ENCODE data around the gene OIP5. TPM values are rescaled to one million over a fixed set of nuclear protein-coding genes. Genes with fewer than 3 reads are reported as not detected.
"Not testable (repeated sequence)": the region's sequence is repeated elsewhere in the genome, so short reads cannot be mapped to it uniquely, and the experiment has no call there.

The OIP5 gene
- total and polyA plus RNA-seq, 7 donors = 0.31 to 5.4 (median 1.8) TPM

DNA sequence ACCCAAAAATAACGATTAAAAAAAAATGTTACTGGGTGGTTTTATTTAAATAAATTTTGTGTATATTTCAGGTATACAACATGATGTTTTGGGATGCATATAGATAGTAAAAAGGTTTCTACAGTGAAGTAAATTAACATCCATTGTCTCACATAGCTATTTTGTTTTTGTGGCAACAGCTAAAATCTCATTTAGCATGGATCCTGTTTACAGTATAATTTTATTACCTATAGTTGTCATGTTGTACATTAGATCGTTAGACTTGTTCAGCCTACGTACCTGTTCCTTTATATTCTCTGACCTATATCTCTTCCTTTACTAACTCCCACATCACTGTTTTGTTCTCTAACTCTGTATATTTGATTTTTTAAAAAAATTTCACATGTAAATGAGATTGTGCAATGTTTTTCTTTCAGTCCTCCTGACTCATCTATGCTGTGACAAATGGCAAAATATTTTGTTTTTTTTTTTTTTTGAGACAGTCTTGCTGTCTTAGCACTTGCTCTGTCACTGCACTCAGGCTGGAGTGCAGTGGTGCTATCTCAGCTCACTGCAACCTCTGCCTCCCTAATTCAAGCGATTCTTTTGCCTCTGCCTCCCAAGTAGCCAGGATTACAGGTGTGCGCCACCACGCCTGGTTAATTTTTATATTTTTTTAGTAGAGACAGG is 45.6 kb downstream of the OIP5 start:
- Histone ChIP-seq H3K36me3 (ENCODE audit: insufficient read depth in 1 of 2, low read depth in 1 of 2) (peaks cover 0 to 68% of the 10 kb centered on the region in 2 donors), H3K4me1 (peaks cover 38% of the 10 kb centered on the region), H3K4me3 (peak overlapping the region; percentile 100), H3K9me3 (no peaks in the 10 kb centered on the region), H3K27ac (no peak overlapping the region), H3K27me3 (ENCODE audit: insufficient read depth in 3 of 3, low read length in 2 of 3) (no peaks in the 10 kb centered on the region)
- TF ChIP-seq, protein P1, sequence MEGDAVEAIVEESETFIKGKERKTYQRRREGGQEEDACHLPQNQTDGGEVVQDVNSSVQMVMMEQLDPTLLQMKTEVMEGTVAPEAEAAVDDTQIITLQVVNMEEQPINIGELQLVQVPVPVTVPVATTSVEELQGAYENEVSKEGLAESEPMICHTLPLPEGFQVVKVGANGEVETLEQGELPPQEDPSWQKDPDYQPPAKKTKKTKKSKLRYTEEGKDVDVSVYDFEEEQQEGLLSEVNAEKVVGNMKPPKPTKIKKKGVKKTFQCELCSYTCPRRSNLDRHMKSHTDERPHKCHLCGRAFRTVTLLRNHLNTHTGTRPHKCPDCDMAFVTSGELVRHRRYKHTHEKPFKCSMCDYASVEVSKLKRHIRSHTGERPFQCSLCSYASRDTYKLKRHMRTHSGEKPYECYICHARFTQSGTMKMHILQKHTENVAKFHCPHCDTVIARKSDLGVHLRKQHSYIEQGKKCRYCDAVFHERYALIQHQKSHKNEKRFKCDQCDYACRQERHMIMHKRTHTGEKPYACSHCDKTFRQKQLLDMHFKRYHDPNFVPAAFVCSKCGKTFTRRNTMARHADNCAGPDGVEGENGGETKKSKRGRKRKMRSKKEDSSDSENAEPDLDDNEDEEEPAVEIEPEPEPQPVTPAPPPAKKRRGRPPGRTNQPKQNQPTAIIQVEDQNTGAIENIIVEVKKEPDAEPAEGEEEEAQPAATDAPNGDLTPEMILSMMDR (IDR thresholded peaks at IDR 0.05) = no peak
- DNase-seq = no peak
- ATAC-seq = no peak
- intact Hi-C loops (cut with DNase I) = loop anchor here in 1 of 2 donors (5.0 kb wide), 1 partner anchor 46 kb away; the partner anchor contains the start of genes NUSAP1 and OIP5
- 97% methylated on average over 6 of the region's 6 CpGs for WGBS, 3 donors

DNA sequence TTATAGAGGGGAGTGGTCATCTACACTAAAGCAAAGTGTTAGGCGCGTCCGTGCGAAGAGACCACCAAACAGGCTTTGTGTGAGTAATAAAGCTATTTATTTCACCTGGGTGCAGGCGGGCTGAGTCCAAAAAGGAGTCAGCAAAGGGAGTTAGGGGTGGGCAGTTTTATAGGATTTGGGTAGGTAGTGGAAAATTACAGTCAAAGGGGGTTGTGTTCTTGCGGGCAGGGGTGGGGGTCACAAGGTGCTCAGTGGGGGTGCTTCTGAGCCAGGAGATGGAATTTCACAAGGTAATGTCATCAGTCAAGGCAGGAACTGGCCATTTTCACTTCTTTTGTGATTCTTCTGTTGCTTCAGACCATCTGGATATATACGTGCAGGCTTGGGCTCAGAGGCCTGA is 47.1 kb downstream of the OIP5 start:
- Histone ChIP-seq H3K4me3 (peak overlapping the region; percentile 100), H3K4me1 (peaks cover 38% of the 10 kb centered on the region), H3K36me3 (ENCODE audit: insufficient read depth in 1 of 2, low read depth in 1 of 2) (peaks cover 0 to 62% of the 10 kb centered on the region in 2 donors), H3K9me3 (no peaks in the 10 kb centered on the region), H3K27me3 (ENCODE audit: insufficient read depth in 3 of 3, low read length in 2 of 3) (no peaks in the 10 kb centered on the region), H3K27ac (peak overlapping the region; percentile 95)
- TF ChIP-seq, protein P1 (IDR thresholded peaks at IDR 0.05) = no peak
- intact Hi-C loops (cut with DNase I) = loop anchor here in 1 of 2 donors (5.0 kb wide), 1 partner anchor 47 kb away; the partner anchor contains the start of genes NUSAP1 and OIP5
- ATAC-seq = no peak
- 40 to 45% (median 43%) methylated on average over 7 of the region's 7 CpGs for WGBS, 3 donors
- DNase-seq = no peak

DNA sequence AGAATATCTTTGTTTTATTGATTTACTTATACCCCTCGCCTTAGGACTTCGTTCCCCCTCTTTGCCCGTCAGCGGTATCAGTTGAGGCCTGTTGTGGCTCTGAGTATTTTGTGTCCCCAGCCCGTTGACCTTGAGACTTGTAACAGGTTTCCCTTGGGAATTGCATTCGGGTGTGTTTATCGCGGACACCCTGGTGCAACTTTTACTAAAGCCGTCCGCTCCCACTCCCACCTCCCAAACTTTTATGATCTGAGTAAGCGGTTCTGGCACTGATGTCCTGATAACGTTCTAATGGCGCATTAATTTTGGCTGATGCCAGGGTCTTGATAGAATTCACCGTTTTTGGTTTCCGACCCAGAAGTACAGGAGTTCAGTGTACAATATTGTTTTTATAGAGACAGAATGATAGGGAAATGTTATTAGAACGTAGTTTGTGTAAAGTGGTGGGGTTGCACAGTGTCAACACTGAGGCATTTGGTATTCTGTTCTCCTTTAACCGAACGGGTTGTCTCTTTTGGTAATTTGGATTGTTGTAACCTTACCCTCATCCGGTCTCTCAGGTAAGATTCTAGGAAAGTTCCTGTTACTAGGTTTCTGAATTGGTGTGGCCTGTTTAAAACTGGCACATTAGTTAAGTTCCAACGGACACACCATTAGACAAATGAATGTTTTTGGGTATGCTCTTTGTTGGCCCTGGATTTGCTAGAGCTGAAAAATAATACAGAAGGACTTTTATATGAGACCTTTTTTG is 47.8 kb downstream of the OIP5 start:
- ATAC-seq (peak; percentile 17 to 55 (median 38)), DNase-seq (no peak)
- Histone ChIP-seq H3K27me3 (ENCODE audit: insufficient read depth in 3 of 3, low read length in 2 of 3) (no peaks in the 10 kb centered on the region), H3K9me3 (no peaks in the 10 kb centered on the region), H3K4me1 (peaks cover 32% of the 10 kb centered on the region), H3K27ac (peak overlapping the region; percentile 95), H3K36me3 (ENCODE audit: insufficient read depth in 1 of 2, low read depth in 1 of 2) (peaks cover 0 to 62% of the 10 kb centered on the region in 2 donors), H3K4me3 (peak overlapping the region; percentile 100)
- intact Hi-C loops (cut with DNase I) = loop anchor here (5.0 kb wide), 2 partner anchors 48 to 52 kb away; partner anchors contain the start of genes CHP1 (in 1 of the 2), EXD1 (in 1 of the 2), NUSAP1 (in 1 of the 2) and OIP5 (in 1 of the 2)
- TF ChIP-seq, protein P1 (IDR thresholded peaks at IDR 0.05) = no peak
- WGBS, 3 donors = 1% methylated on average over 20 of the region's 20 CpGs

- intact Hi-C loops (cut with DNase I) = loop anchor here in 1 of 2 donors (5.0 kb wide), 1 partner anchor 52 kb away; the partner anchor contains the start of genes CHP1 and EXD1
- WGBS, 3 donors = 0% methylated on average over 49 to 61 of the region's 61 CpGs
- Histone ChIP-seq H3K4me3 (peak overlapping the region; percentile 100), H3K27me3 (ENCODE audit: insufficient read depth in 3 of 3, low read length in 2 of 3) (no peaks in the 10 kb centered on the region), H3K4me1 (peaks cover 26% of the 10 kb centered on the region), H3K27ac (peak overlapping the region; percentile 95), H3K36me3 (ENCODE audit: insufficient read depth in 1 of 2, low read depth in 1 of 2) (peaks cover 0 to 62% of the 10 kb centered on the region in 2 donors), H3K9me3 (no peaks in the 10 kb centered on the region)
- DNase-seq (peak; percentile 98), ATAC-seq (peak; percentile 99 to 100 (median 99))
- TF ChIP-seq, protein P1 (IDR thresholded peaks at IDR 0.05) = no peak
Observed at GRCh38 chr15:41283653-41284426, 48.6 kb downstream of the OIP5 start.

DNA sequence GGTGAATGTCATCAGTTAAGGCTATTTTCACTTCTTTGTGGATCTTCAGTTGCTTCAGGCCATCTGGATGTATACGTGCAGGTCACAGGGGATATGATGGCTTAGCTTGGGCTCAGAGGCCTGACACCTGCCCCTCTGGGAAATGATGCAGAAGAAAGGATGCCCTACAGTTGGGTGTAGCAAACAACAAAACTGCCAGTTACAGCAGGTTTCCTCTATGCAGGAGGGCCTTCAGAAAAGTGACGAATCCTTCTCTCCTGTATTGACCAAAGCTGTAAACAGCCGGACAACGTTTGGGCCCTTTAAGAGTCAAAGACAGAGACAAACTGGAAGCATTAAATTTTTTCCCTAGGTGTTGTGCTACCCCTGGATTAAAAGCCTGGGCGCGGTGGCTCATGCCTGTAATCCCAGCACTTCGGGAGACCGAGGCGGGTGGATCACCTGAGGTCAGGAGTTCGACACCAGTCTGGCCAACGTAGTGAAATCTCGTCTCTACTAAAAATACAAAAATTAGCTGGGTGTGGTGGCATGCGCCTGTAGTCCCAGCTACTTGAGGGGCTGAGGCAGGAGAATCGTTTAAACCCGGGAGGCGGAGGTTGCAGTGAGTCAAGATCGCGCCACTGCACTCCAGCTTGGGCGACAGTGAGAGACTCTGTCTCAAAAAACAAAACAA is 49.3 kb downstream of the OIP5 start:
- WGBS, 3 donors = 17 to 30% (median 18%) methylated on average over 19 of the region's 19 CpGs
- intact Hi-C loops (cut with DNase I) = loop anchor here in 1 of 2 donors (5.0 kb wide), 1 partner anchor 51 kb away; the partner anchor contains the start of genes CHP1 and EXD1
- Histone ChIP-seq H3K4me1 (peaks cover 19% of the 10 kb centered on the region), H3K36me3 (ENCODE audit: insufficient read depth in 1 of 2, low read depth in 1 of 2) (peaks cover 0 to 62% of the 10 kb centered on the region in 2 donors), H3K4me3 (peak overlapping the region; percentile 100), H3K27ac (peak overlapping the region; percentile 95)
- peak in 2 of 4 donors; percentile 1 to 45 for ATAC-seq
- not testable (repeated sequence) for DNase-seq; H3K27me3 ChIP-seq (ENCODE audit: insufficient read depth in 3 of 3, low read length in 2 of 3); H3K9me3 ChIP-seq

DNA sequence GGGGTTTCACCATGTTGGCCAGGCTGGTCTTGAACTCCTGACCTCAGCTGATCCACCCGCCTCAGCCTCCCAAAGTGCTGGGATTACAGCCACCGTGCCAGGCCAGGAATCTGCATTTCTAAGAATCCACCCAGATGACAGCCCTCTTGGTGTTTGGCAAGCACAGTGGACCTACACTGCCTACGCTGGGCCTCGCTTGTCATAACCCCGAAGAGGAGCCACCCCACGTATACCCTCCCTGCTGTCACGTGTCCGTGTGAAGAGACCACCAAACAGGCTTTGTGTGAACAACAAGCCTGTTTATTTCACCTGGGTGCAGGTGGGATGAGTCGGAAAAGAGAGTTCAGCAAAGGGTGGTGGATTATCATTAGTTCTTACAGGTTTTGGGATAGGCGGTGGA is 50.0 kb downstream of the OIP5 start:
- Histone ChIP-seq H3K4me1 (peaks cover 17% of the 10 kb centered on the region), H3K27ac (peak overlapping the region; percentile 95), H3K36me3 (ENCODE audit: insufficient read depth in 1 of 2, low read depth in 1 of 2) (peaks cover 0 to 61% of the 10 kb centered on the region in 2 donors)
- H3K4me3 ChIP-seq; DNase-seq; H3K27me3 ChIP-seq (ENCODE audit: insufficient read depth in 3 of 3, low read length in 2 of 3); ATAC-seq; H3K9me3 ChIP-seq: not testable (repeated sequence)
- intact Hi-C loops (cut with DNase I) = loop anchor here in 1 of 2 donors (5.0 kb wide), 1 partner anchor 50 kb away; the partner anchor contains the start of genes CHP1 and EXD1
- WGBS, 3 donors = 88 to 98% (median 92%) methylated on average over 10 of the region's 10 CpGs

Data from psoas muscle (tissue), 8 donors.